Neural cell (in vitro differentiated cells): ENCODE data around the gene GIPC3.

ENCODE experiments used
- CTCF ChIP-seq: fragments of 450-650 bp; IDR thresholded peaks from 2 replicates; pipeline ENCODE4 v1.5.1; 2014; ENCODE audit warnings: antibody characterized with exemption, mild to moderate bottlenecking, moderate library complexity; ENCODE audit not compliant: poor library complexity, severe bottlenecking
- EP300 ChIP-seq: fragments of 450-650 bp; conservative IDR thresholded peaks from 2 replicates; pipeline ENCODE4 v1.6.1; 2014; ENCODE audit warnings: antibody characterized with exemption, mild to moderate bottlenecking, moderate library complexity; ENCODE audit not compliant: poor library complexity, severe bottlenecking
- EZH2 ChIP-seq: fragments of 200-600, 300-800 bp; shearing (Covaris generic), sonication (generic); IDR thresholded peaks from 2 replicates; pipeline ENCODE4 v1.6.1; 2014; ENCODE audit warnings: antibody characterized with exemption, low read length, borderline replicate concordance, mild to moderate bottlenecking; ENCODE audit not compliant: insufficient read depth, poor library complexity, severe bottlenecking
- MXI1 ChIP-seq: fragments of 450-650 bp; conservative IDR thresholded peaks from 2 replicates; pipeline ENCODE4 v1.6.1; 2014; ENCODE audit warnings: antibody characterized with exemption, mild to moderate bottlenecking; ENCODE audit not compliant: poor library complexity, severe bottlenecking
- POLR2AphosphoS5 ChIP-seq: IDR thresholded peaks from 2 replicates; pipeline ENCODE4 v1.6.1; 2012
- RAD21 ChIP-seq: fragments of 450-650 bp; conservative IDR thresholded peaks from 2 replicates; pipeline ENCODE4 v1.6.1; 2014; ENCODE audit warnings: antibody characterized with exemption, mild to moderate bottlenecking, moderate library complexity
- REST ChIP-seq: IDR thresholded peaks from 2 replicates; pipeline ENCODE4 v1.6.1; 2012; ENCODE audit warnings: borderline replicate concordance
- SMC3 ChIP-seq: fragments of 450-650 bp; conservative IDR thresholded peaks from 2 replicates; pipeline ENCODE4 v1.6.1; 2014; ENCODE audit warnings: antibody characterized with exemption, mild to moderate bottlenecking, moderate library complexity; ENCODE audit not compliant: poor library complexity
- TAF1 ChIP-seq: IDR thresholded peaks from 2 replicates; pipeline ENCODE4 v1.6.1; 2012; ENCODE audit warnings: low read depth

GRCh38 chr19:3546119-3546518 is 39.2 kb upstream of the GIPC3 start:
- TF ChIP-seq EP300 (no peak), CTCF (no peak), REST (no peak), MXI1 (no peak), SMC3 (no peak), RAD21 (no peak), EZH2 (no peak), POLR2AphosphoS5 (no peak), TAF1 (no peak)
